CD14-positive monocyte (primary cell): ENCODE data around the gene PQBP1. TPM values are rescaled to one million over a fixed set of nuclear protein-coding genes. Genes with fewer than 3 reads are reported as not detected.

ENCODE experiments used
- DNase-seq, 3 donors: peaks; one replicate each; pipeline ENCODE4 v3.0.0-alpha.2; 2011 to 2022
- H2AFZ ChIP-seq: 2 replicates; pipeline ENCODE4 v1.6.0; 2012; ENCODE audit warnings: mild to moderate bottlenecking, low read depth, low read length, inconsistent platforms; ENCODE audit not compliant: insufficient read depth, poor library complexity, severe bottlenecking
- H3K27ac ChIP-seq, 2 donors: 1 replicate in 1 of 2; 2 replicates in 1 of 2; pipeline ENCODE4 v1.5.1; 2012 to 2013; ENCODE audit warnings: low read length in 2 of 2, control low read depth in 1 of 2, inconsistent platforms in 1 of 2, low read depth in 1 of 2, mild to moderate bottlenecking in 1 of 2
- H3K27me3 ChIP-seq, 2 donors: one replicate each; pipeline versions ENCODE4 v1.6.0 to v1.6.1; 2011 to 2013; ENCODE audit warnings: low read length in 2 of 2; ENCODE audit not compliant: control insufficient read depth in 2 of 2, insufficient read depth in 2 of 2
- H3K36me3 ChIP-seq, 2 donors: replicated peaks in 1 of 2; 1 replicate in 1 of 2; 2 replicates in 1 of 2; pipeline versions ENCODE4 v1.5.1 to v1.6.1; 2012 to 2013; ENCODE audit warnings: low read length in 2 of 2, control low read depth in 1 of 2, inconsistent platforms in 1 of 2, mild to moderate bottlenecking in 1 of 2; ENCODE audit not compliant: insufficient read depth in 2 of 2, control insufficient read depth in 1 of 2
- H3K4me1 ChIP-seq, 2 donors: 1 replicate in 1 of 2; 2 replicates in 1 of 2; pipeline versions ENCODE4 v1.5.1 to v1.6.1; 2012 to 2013; ENCODE audit warnings: low read length in 2 of 2, control low read depth in 1 of 2, inconsistent platforms in 1 of 2, mild to moderate bottlenecking in 1 of 2, moderate library complexity in 1 of 2; ENCODE audit not compliant: insufficient read depth in 2 of 2, control insufficient read depth in 1 of 2
- H3K4me2 ChIP-seq: replicated peaks from 2 replicates; pipeline ENCODE3; 2012; ENCODE audit warnings: low read length, moderate library complexity, mild to moderate bottlenecking; ENCODE audit not compliant: poor library complexity, severe bottlenecking; ENCODE audit errors: extremely low read depth
- H3K4me3 ChIP-seq, 3 experiments: fragments of 200-600 bp in 1 of 3; sonication (generic) in 1 of 3; replicated peaks in 1 of 3; 1 replicate in 2 of 3; 2 replicates in 1 of 3; pipeline ENCODE4 v1.5.1; 2011 to 2013; ENCODE audit warnings: low read length in 3 of 3, mild to moderate bottlenecking in 3 of 3, control low read depth in 2 of 3, low read depth in 2 of 3, inconsistent platforms in 1 of 3, moderate library complexity in 1 of 3
- H3K79me2 ChIP-seq: 2 replicates; pipeline ENCODE4 v1.6.0; 2012; ENCODE audit warnings: mild to moderate bottlenecking, control low read depth, inconsistent platforms, low read length, moderate library complexity; ENCODE audit not compliant: insufficient read depth
- H3K9ac ChIP-seq: 2 replicates; pipeline ENCODE4 v1.6.0; 2017; ENCODE audit warnings: low read length, mild to moderate bottlenecking; ENCODE audit not compliant: insufficient read depth, poor library complexity, severe bottlenecking
- H3K9me3 ChIP-seq, 2 donors: replicated peaks in 1 of 2; 1 replicate in 1 of 2; 2 replicates in 1 of 2; pipeline versions ENCODE4 v1.5.1 to v1.6.1; 2012 to 2013; ENCODE audit warnings: low read length in 2 of 2, control low read depth in 1 of 2; ENCODE audit not compliant: control insufficient read depth in 1 of 2, insufficient read depth in 1 of 2
- H4K20me1 ChIP-seq: 2 replicates; pipeline ENCODE4 v1.6.0; 2012; ENCODE audit warnings: mild to moderate bottlenecking, low read length, control low read depth, moderate library complexity; ENCODE audit not compliant: insufficient read depth
- H3K27ac Mint-ChIP-seq, 7 donors: one replicate each; pipeline ENCODE4 v1.8.0; 2020; ENCODE audit warnings: mild to moderate bottlenecking in 7 of 7, mixed read lengths in 7 of 7, moderate library complexity in 6 of 7, inconsistent platforms in 2 of 7
- H3K27me3 Mint-ChIP-seq, 3 donors: one replicate each; pipeline ENCODE4 v1.8.0; 2021 to 2022; ENCODE audit warnings: low read depth in 3 of 3, mild to moderate bottlenecking in 3 of 3, mixed read lengths in 3 of 3, moderate library complexity in 3 of 3, inconsistent platforms in 1 of 3
- H3K36me3 Mint-ChIP-seq, 2 donors: one replicate each; pipeline ENCODE4 v1.8.0; 2020; ENCODE audit warnings: mixed read lengths in 2 of 2, inconsistent platforms in 1 of 2, mild to moderate bottlenecking in 1 of 2
- H3K4me1 Mint-ChIP-seq: one replicate; pipeline ENCODE4 v1.8.0; 2020; ENCODE audit warnings: mild to moderate bottlenecking, mixed read lengths
- H3K4me3 Mint-ChIP-seq, 2 donors: one replicate each; pipeline ENCODE4 v1.8.0; 2020; ENCODE audit warnings: mild to moderate bottlenecking in 2 of 2, mixed read lengths in 2 of 2, moderate library complexity in 1 of 2
- H3K9me3 Mint-ChIP-seq, 7 donors: one replicate each; pipeline ENCODE4 v1.8.0; 2020 to 2022; ENCODE audit warnings: mixed read lengths in 7 of 7, mild to moderate bottlenecking in 6 of 7, moderate library complexity in 6 of 7, inconsistent platforms in 2 of 7
- WGBS: methylation state at CpG from one replicate; pipeline ENCODE4 v1.1.5; 2013; ENCODE audit warnings: missing lambda C conversion rate; ENCODE audit not compliant: insufficient coverage; 5-methylcytosine and 5-hydroxymethylcytosine counted together
- intact Hi-C, 2 donors: fragments of 100-400 bp; cut with micrococcal nuclease; formaldehyde crosslinking; loops; one replicate each; pipeline versions ENCODE4 v1.15.0 to v1.15.1; 2023
- polyA plus RNA-seq, 3 donors: library from polyadenylated mRNA; depleted of rRNA in 1 of 3; unstranded in 2 of 3; stranded (reverse) in 1 of 3; fragments of 300-500 nt in 2 of 3; fragments of >200 nt in 1 of 3; fragmentation: Illumina TruSeq in 2 of 3; gene quantifications; 1 replicate in 2 of 3; 2 replicates in 1 of 3; pipeline ENCODE4 v1.2.3, GENCODE V29; 2012 to 2021
- TF ChIP-seq, protein P1 (sequence below): fragments of 200-600 bp; IDR thresholded peaks from one replicate; pipeline ENCODE4 v1.8.0; 2022; ENCODE audit warnings: antibody characterized with exemption, mild to moderate bottlenecking

The PQBP1 gene
- polyA plus RNA-seq, 3 donors: 71.7 to 129 (median 78.3) TPM

DNA sequence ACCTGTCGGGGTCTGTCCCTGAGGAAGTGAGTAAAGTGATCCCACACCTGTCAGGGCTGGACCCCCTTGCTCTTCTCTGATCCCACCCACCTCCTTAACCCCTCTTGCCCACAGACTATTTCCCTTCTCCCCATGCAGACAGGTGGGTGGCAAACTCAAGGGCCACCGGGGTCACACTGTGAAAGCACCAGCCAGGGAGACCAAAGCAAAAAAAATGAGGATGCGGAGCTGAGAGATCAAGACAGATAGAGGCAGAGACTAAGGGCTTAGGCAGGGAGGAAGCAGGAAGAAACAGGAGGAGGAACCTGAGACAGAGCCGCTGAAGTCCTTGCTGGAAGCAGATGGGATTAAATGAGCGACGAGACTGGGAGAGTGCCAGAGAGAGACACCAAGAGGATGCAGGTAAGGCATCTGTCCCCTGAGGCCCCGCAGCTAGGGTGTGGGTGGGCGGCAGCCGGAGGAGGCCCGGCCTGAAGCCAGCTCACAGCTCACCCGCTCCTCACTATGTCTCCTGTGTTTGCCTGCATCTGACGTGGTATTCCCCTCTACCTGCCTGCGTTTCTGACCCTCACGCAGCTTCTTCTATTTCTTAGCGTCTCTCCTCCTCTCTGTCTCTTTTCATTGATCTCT lies 7.3 kb upstream of the PQBP1 start:
- no peak for DNase-seq
- H3K9ac ChIP-seq: peak overlapping the region; percentile 40
- Mint-ChIP-seq H3K36me3 (peaks cover 16 to 19% of the 10 kb centered on the region in 2 donors), H3K4me1 (peaks cover 16% of the 10 kb centered on the region), H3K4me3 (peak overlapping the region; percentile 84 to 93), H3K27ac (peak overlapping the region in 3 of 7 donors; percentile 0 to 52 (median 43)), H3K27me3 (peaks cover 0 to 10% (median 9%) of the 10 kb centered on the region in 3 donors), H3K9me3 (peaks cover 0 to 7% (median 0%) of the 10 kb centered on the region in 7 donors)
- no peaks in the 10 kb centered on the region for H3K9me3 ChIP-seq
- H3K36me3 ChIP-seq: peaks cover 12 to 24% of the 10 kb centered on the region in 2 donors
- peaks cover 2% of the 10 kb centered on the region for H3K79me2 ChIP-seq
- H3K4me1 ChIP-seq: peaks cover 9 to 21% of the 10 kb centered on the region in 2 donors
- 4% methylated on average over 7 of the region's 15 CpGs for WGBS
- H3K4me3 ChIP-seq: peak overlapping the region; percentile 36 to 77 (median 39)
- no peak overlapping the region for H3K27ac ChIP-seq
- peak overlapping the region; percentile 85 for H3K4me2 ChIP-seq
- H4K20me1 ChIP-seq: peaks cover 4% of the 10 kb centered on the region
- no peaks in the 10 kb centered on the region for H3K27me3 ChIP-seq
- TF ChIP-seq, protein P1, sequence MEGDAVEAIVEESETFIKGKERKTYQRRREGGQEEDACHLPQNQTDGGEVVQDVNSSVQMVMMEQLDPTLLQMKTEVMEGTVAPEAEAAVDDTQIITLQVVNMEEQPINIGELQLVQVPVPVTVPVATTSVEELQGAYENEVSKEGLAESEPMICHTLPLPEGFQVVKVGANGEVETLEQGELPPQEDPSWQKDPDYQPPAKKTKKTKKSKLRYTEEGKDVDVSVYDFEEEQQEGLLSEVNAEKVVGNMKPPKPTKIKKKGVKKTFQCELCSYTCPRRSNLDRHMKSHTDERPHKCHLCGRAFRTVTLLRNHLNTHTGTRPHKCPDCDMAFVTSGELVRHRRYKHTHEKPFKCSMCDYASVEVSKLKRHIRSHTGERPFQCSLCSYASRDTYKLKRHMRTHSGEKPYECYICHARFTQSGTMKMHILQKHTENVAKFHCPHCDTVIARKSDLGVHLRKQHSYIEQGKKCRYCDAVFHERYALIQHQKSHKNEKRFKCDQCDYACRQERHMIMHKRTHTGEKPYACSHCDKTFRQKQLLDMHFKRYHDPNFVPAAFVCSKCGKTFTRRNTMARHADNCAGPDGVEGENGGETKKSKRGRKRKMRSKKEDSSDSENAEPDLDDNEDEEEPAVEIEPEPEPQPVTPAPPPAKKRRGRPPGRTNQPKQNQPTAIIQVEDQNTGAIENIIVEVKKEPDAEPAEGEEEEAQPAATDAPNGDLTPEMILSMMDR: no peak
- intact Hi-C loops: loop anchor here (5.0 to 10.0 kb wide), 3 partner anchors 54 to 154 kb away; partner anchors contain the start of gene TFE3 (in 1 of the 2)
- peak overlapping the region; percentile 81 for H2AFZ ChIP-seq

DNA sequence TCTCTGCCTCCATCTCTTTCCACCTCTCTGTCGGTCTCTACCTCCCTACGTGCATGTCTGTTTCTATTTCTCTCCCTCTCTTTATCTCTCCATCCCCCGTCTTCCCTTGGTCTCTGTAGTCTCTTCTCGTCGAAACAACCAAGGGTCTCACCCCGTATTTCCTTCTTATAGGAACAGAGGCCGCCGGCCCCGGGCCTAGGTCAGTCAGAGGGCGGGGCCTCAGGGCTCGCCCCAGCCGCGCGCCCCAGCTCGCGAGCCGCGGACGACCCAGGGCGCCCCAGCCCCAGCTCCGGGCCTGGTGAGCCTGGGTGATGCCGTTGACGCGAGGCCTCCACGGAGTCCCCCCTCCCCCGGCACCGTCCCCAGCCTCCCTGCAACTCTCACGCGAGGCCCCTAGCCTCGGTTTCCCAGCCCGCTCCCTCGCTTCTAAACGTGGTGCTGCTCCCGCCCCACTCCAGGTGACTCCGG lies 6.8 kb upstream of the PQBP1 start:
- no peaks in the 10 kb centered on the region for H3K9me3 ChIP-seq
- H3K4me1 ChIP-seq: peaks cover 9 to 21% of the 10 kb centered on the region in 2 donors
- H3K9me3 Mint-ChIP-seq: peaks cover 0 to 7% (median 0%) of the 10 kb centered on the region in 7 donors
- H3K4me1 Mint-ChIP-seq: peaks cover 16% of the 10 kb centered on the region
- TF ChIP-seq, protein P1: no peak
- peak overlapping the region in 2 of 7 donors; percentile 43 to 52 for H3K27ac Mint-ChIP-seq
- no peaks in the 10 kb centered on the region for H3K27me3 ChIP-seq
- H3K36me3 Mint-ChIP-seq: peaks cover 17 to 20% of the 10 kb centered on the region in 2 donors
- under 1% methylated on average over 23 of the region's 35 CpGs for WGBS
- intact Hi-C loops: loop anchor here (5.0 to 10.0 kb wide), 3 partner anchors 54 to 154 kb away; partner anchors contain the start of gene TFE3 (in 1 of the 2)
- H2AFZ ChIP-seq: peak overlapping the region; percentile 81
- peaks cover 7% of the 10 kb centered on the region for H3K79me2 ChIP-seq
- H3K4me2 ChIP-seq: peak overlapping the region; percentile 85
- peak overlapping the region; percentile 84 to 93 for H3K4me3 Mint-ChIP-seq
- peaks cover 12 to 24% of the 10 kb centered on the region in 2 donors for H3K36me3 ChIP-seq
- peak overlapping the region; percentile 36 to 77 (median 39) for H3K4me3 ChIP-seq
- peaks cover 4% of the 10 kb centered on the region for H4K20me1 ChIP-seq
- no peak overlapping the region for H3K27ac ChIP-seq
- H3K9ac ChIP-seq: peak overlapping the region; percentile 40
- DNase-seq: peak in 2 of 3 donors; percentile 11 to 18
- H3K27me3 Mint-ChIP-seq: peaks cover 0 to 10% (median 9%) of the 10 kb centered on the region in 3 donors
